22Rv1 (cell line): ENCODE measurements around the gene PAQR5.

Experiments used
- ZFX ChIP-seq: fragments of 450-650 bp; IDR thresholded peaks from 2 replicates; pipeline ENCODE4 v1.6.1; 2017; ENCODE audit warnings: antibody characterized with exemption, borderline replicate concordance
- TF ChIP-seq, protein P1 (sequence below): fragments of 450-650 bp; IDR thresholded peaks from 2 replicates; pipeline ENCODE4 v1.5.1; 2017; ENCODE audit warnings: mild to moderate bottlenecking

DNA sequence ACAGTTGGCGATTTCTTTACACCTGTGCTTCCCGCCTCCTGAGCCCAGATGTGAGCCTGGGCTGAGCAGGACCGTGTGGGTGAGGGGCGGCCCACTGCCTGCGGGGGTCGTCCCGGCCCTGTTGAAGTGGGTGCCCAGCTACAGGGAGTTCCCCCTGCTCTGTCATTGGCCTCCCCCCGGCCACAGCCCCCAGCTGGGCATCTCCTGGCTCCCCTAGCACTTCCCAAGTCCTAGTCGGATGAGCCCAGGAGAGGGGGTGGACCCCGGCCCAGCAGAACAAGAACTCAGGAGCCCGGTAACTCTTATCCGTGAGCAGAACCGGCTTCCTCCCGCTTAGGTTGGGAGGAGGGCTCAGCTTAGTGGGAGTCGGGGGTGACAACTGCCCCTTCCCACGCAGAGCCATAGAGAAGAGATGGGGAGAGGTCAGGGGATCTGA lies 757 bp downstream of the PAQR5 start:
- TF ChIP-seq, protein P1, sequence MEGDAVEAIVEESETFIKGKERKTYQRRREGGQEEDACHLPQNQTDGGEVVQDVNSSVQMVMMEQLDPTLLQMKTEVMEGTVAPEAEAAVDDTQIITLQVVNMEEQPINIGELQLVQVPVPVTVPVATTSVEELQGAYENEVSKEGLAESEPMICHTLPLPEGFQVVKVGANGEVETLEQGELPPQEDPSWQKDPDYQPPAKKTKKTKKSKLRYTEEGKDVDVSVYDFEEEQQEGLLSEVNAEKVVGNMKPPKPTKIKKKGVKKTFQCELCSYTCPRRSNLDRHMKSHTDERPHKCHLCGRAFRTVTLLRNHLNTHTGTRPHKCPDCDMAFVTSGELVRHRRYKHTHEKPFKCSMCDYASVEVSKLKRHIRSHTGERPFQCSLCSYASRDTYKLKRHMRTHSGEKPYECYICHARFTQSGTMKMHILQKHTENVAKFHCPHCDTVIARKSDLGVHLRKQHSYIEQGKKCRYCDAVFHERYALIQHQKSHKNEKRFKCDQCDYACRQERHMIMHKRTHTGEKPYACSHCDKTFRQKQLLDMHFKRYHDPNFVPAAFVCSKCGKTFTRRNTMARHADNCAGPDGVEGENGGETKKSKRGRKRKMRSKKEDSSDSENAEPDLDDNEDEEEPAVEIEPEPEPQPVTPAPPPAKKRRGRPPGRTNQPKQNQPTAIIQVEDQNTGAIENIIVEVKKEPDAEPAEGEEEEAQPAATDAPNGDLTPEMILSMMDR: no peak
- TF ChIP-seq ZFX: no peak
